GDM1 (cell line): ENCODE measurements around the gene BCLAF3.

Source experiments
- DNase-seq: peaks from one replicate; lab custom pipeline; 2025; lab: John Stamatoyannopoulos, UW

Gene BCLAF3

DNA sequence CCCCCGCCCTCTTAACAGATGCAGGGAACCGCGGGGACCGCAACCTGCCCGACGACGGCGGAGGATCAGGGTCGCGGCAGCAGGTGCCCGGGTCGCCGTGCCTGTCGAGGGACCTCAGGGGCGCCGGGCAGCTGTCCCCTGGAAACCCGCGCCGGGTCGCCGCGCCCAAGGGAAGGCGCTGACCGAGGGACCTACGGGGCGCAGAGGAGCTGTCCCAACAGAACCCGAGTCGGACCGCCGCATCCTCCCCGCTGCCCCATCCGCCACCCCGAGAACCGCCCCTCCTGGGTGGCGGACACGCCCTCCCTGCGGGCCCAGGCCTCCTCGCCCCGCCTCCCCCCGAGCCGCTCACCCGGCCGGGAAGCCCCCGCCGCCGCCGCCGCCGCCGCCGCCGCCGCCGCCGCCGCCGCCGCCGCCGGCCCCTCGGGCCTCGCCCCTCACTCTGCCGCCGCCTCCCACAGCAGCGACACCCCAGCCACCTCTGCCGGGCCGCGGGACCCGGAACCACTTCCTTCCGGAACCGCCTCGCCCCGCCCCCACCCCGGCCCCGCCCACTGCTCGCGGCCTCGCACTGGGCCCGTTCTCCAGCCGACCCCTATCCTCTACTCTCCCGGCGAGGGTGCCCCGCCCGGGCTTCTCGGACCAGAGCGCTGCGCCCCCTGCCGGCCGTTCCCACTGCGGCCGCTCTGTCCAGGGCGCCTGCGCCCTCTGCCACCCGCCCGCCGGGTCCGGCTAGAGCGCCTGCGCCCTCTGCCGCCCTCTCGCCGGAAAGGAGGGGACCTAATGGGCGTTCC lies at the start of gene BCLAF3:
TSS of gene BCLAF3 (minus strand) at position 506 of the 794 bp plus-strand sequence. CDS start 20,797 bp downstream, outside the sequence.
- peak; percentile 78 for DNase-seq

DNA sequence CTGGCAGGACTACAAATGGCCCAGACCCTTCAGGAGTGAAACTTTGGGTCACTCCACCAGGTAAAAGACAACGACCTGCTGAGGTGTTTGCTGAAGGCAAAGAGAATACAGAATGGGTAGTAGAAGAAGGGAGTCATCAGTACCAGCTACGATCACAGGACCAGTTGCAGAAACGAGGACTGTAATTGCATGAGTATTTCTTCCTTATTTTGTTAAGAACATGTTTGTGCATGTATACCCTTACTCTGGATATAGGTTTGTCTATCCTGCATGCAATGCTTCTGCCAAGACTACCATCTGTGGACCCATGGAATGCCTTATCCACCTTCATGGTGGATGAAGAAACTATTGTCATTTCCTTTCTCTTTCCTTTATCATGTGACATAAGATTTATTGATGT lies 48.1 kb upstream of the BCLAF3 start:
- no peak for DNase-seq

DNA sequence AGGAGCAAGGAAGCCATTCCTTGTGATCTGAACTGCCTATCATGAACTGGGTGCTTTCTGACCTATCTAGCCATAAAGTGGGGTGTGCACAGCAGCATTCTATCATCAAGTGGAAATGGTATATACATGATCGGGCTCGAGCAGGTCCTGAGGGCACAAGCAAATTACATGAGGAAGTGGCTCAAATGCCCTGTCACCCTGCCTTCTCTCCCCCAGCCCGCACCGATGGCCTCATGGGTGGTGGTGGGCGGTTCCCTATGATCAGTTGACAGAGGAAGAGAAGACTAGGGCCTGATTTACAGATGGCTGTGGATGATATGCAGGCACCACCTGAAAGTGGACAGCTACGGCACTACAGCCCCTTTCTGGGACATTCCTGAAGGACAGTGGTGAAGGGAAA lies 46.3 kb upstream of the BCLAF3 start:
- no peak for DNase-seq

DNA sequence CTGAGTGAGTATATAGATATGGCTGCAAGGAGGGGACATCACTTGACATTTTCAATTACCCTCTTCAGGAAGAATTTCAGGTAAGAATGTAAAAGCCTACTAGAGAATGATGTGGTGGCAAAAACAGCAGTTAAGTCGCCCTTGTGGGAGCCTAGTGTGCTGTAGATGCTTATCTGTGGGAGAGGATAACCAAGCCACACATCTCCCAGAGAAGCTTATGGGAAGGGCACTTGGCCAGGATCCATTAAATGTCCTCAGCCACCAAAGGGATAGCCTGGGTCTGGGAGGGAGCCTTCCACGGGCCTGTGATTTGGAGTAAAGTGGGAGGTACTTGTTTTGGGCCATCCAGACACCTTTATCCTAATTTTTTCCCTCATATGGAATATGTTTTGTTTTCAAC lies 41.3 kb upstream of the BCLAF3 start:
- DNase-seq = no peak

DNA sequence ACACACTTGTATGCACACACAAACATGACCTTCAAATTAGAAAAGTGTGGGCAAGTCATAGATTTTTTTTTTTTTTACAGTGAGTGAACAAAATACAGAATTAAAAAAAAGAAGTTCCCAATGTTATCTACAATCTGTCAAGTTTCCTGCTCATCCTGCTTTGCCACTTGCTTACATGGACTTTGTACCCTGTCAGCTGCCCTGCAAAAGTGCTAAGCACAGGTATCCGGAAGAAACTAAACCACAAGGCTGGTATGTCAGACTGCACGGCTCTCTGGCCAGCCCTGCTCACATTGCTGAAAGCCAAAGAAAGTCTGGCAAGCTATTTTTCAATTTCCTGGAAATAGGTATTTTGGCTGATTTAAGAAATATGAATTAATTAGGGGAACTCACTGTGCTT lies 38.9 kb upstream of the BCLAF3 start:
- DNase-seq = peak; percentile 36

DNA sequence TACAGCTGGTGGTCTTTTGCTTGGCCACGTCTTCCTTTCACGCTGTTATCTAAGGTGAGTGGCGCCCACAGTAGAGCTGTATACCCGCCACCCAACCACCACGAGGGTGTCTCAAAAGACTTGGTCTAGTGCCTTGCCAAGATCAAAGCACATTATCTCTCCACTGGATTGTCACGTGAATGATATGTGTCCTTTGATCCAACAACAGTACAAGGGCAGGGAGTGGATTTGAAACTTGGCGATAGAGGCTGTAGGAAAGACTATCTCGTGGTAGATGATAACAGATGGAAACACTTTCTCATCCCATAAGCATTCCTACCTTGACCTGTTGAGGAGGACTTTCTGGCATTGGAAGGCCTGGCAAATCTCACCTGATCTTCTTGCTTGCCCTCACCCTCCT lies 37.7 kb upstream of the BCLAF3 start:
- DNase-seq = no peak

DNA sequence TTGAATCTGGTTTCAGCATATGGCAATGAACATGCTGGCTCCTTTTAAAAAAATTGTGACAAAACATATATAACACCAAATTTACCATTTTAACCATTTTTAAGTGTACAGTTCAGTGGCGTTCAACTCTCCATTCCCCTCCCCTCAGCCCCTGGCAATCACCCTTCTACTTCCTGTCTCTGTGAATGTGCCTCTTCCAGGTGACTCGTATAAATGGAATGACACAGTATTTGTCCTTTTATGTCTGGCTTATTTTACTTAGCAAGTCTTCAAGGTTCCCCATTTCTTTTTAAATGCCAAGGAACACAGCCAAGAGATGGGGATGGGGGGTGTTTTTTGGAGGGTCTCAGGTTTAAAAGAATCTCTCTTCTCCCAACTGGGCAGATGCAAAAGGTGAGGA lies 35.4 kb upstream of the BCLAF3 start:
- DNase-seq = no peak

DNA sequence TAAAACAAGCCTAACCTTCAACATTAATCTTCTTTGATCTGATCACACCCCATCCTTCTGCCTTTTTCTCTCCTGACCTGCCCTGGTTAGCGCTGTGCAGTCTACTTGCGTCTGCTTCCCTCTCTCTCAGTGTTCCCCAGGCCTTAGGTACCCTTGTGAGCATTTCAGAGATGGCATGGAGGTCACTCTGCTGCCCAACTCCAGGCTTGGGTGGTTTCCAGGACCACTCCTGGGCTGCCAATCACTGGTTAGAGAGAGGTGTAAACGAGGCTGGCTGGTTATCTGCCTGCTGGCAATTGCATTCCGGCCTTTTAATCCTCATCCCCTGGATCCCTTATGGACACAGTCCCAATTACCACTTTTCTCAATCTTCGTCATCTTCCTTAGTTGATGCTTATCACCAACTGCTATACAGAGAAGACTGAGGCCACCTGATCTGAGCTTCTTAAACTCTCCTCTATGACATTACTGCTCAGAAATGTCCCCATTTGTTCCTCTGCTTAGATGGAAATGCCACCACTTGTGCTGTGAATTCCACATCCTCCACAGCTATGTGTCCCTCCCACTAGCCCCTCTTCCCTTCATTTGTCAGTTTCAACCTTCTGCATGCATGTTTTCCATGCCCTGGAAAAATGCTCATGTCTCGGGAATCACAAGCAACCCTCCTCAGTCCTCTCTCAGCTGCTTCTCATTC lies 29.0 kb upstream of the BCLAF3 start:
- no peak for DNase-seq

DNA sequence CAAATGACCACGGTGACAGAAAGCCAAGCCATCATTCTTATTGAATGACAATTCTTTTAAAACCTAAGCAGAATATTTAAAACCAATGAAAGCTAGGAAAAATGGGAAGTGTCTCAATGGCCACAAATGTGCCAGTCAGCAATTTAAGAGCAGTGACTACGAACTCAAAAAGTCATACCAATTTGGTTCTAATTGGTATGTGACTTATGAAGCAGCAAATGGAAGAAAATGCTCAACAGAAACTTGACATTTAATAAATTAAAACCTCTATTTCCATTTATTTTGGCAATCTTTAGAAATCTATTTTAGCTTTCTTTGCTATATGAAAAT lies 25.7 kb upstream of the BCLAF3 start:
- no peak for DNase-seq

DNA sequence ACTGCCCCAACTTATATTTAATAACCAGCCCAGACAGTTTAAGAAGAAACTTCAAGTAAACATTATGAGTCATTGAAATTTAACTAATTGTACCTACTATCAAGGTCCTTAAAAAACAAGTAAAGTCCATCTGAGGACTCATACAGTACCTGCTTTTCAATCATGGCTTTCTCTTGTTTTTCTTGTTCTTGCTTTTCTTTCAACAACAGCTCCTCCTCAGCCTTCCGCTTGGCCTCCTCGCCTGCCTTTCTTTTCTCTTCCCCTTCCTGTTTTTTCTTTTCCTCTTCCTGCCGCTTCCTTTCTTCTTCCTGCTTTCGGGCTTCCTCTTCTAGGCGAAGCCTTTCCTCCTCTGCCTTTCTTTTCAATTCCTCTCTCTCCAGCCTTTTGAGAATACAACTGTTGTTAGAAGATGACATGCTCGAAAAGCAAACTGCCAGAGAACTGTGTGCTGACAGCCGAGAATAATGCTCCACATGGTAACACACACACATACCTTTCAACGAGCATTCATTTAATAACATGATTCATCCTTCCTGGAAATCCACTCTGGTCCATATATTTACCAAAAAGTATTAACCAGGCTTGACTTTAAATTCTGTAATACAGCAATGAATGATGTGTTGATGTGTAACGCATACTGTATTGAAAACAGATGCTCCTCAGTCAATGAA lies 25.2 kb upstream of the BCLAF3 start:
- DNase-seq = no peak

DNA sequence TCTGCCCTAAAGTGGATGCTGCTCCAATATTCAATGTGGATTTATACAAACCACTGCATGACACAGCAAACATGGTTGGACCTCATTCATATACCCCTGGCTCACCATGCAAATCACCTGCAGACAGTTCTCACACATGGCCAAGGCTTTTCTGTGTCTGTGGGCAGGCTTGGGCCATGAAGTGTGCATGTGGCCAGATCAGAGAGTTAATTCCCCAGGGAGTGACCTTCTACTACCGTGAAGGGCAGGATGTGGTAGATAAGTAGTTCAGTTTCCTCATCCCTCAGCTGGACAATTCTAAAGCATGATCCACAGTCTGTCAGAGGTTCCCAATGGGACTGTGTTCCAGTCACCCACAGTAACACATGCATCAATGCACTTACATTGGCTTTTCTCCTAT lies 24.6 kb upstream of the BCLAF3 start:
- DNase-seq = no peak

DNA sequence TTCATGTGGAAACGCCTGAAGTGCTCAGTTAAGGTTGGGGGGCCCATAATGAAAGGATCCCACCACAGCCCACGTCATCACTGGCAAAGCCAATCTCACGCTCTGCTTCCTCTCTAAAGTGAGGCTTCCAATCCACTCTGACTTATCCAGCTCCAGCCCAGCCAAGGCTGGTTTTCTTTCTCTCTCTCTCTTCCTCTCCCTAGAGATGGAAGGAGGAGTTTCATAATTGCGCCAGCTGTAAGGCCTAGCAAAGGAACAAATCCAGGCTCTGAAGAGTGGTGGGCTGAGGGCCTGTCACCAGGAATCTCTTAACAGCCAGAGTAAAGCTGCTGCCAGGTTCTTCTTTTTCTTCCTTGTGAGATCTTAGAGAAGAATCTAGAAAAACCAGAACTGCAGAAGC lies 20.7 kb upstream of the BCLAF3 start:
- no peak for DNase-seq

DNA sequence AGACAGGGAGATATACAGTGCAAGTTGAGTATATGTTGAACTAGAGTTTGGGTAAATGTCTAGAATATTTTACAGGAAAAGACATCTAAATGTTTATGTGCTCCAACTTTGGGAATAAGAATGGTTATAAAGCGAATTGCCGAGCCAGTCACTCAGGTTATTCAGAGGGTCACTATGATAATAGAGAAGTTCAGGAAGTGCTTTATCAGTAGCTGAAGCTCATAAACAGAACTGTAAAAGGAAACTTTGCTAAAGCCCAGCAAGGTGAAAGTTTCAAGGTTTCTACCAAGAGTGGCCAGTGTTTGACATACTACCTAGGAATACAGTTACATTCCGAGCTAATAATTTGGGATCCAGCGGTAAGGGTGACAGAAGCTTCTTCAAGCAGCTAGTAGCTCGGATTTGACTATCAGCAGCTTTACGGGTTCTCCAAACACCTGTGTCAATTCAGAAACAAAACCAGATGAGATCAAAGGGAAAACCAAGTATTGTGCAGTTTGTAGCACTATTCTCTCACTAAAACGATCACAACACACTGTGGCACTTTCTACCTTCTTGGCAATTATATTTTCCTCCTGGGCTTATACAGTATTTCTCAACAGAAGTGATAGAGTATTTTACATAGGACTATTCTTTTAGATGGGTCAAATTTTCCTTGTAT lies 17.2 kb upstream of the BCLAF3 start:
- no peak for DNase-seq

DNA sequence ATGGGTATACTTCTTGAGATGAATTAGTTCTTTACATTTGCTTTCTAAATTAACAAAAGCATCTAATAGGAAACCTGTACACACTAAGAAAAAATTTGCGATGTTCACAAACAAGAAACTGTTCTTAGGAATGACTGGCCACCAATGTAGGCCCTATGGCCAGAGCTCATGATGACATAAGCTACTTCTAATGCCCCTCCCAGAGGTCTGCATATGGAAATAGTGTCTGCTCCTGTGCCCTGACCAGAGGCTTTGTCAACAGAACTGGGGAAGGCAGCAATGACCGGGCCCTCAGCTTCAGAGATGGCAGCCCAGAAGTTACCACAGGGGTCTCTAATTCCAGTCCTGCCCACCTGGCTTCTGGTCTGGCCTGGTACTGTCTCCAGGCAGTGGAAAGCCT lies 15.0 kb upstream of the BCLAF3 start:
- DNase-seq = no peak

DNA sequence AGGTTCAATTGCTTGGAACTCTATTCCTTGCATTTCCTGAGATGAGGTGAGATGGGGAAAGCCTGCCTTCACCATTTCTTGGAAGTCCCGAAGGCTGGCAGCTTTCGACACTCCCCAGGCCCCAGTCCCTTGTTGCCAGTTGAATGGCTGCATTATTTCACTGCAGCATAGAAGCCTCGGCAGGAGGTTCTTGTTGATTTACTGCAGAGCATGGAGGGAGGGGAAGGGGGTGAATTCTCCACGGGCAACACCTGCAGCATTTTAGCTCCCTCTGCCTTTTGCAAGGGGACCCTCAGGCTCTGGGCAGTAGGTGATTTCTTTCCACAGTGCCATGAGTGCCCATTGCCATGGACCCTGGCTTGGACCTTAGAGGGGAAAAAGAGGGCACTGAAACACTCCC lies 10.7 kb upstream of the BCLAF3 start:
- no peak for DNase-seq

DNA sequence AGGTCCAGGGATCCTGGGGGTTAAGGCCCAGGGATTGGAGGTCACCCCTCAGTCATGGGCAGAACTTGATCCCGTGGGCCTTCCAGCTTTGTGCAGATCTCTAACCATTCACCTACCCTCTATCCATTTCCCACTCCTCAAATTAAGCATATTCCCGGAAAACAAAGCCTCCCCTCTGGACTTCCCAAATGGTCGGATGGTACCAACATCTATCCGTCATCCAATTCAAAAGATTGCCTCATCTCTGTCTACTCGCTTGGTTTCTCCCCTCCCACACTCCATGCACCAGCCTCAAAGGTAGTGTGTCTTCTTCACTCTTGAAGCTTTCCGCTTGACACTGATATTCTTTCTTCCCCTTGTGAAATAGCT lies 473 bp upstream of the BCLAF3 start:
- DNase-seq = no peak

DNA sequence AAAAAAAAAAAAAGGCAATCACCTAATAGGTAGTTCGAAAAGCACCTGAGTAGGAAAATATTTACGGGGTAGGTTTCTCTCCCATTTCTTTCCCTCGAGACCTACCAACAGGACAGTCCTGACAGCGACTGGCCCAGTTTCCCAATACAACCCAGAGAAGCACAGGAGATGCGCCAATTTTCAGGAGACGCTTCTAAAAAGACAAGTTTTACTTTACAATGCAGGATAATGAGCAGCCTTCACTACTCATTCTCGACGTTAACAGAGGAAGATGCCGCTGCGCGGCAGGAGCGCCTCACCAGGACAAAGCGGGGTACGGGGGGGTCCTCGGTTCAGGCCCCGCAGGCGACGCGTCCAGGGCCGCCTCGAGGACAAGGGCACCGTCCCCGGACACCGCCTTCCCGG lies 708 bp downstream of the BCLAF3 start:
- no peak for DNase-seq

DNA sequence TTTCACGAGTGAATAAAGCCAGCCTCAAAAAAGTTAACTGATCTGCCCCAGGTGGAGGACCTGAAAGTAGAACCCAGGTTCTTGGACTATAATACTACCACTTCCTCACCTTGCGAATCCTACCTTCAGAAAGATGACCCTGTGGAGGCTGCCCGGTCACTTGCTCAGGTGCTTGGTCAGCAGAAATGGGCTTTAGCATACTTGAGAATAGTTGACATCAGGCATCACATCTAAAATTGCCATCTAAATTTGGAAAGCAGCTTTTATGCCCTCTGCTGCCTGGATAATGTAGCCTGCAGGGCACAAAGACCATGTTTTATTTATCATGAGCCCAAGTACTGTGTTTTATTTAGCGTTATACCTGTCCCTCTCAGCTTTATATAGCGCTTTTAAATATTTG lies 3.0 kb downstream of the BCLAF3 start:
- DNase-seq = no peak

DNA sequence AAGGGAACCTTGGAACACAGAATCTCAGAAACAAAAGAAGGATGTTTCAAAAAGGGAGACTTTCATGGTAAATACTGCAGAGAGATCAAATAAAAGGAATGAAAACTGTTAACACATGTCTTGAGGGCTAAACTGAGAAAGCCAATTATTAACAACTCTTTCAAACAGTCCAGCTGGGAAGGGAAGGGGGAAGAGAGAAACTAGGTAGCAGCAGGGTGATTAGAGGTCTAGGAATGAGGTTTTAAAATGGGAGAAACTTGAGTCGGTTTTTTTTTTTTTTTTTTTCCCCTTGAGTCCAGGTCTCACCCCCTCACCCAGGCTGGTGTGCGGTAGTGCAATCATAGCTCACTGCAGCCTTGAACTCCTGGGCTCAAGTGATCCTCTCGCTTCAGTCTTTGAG lies 4.3 kb downstream of the BCLAF3 start:
- no peak for DNase-seq

DNA sequence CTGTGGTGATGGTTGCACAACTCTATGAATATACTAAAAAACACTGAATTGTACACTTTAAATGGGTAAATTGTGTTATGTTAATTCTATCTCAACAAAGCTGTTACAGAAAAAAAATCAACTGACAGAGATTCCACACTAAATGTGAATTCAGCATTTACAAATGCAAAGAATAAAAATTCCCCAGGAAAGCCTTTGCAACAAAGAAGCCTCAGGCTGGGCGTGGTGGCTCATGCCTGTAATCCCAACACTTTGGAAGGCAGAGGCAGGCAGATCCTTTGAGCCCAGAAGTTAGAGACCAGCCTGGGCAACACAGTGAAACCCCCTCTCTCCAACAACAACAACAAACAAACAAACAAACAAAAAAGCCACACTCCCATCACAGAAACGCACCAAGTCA lies 8.9 kb downstream of the BCLAF3 start:
- no peak for DNase-seq

DNA sequence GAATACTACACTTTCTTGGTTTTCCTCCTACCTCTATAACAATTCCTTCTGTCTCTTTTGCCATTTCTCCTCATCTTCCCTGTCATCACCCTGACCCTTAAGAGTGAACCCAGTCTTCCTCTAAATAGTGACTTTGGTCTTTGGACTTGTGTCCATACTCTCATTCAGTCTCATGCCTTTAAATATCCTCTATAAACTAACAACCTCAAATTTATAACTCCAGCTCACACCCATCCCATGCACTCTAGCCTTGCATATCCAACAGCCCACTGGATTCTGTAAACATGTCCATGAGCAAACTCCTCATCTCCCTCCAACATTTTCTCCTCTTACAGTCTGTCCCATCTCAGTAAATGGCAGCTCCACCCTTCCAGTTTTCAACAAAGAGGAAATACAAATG lies 15.0 kb downstream of the BCLAF3 start:
- no peak for DNase-seq

DNA sequence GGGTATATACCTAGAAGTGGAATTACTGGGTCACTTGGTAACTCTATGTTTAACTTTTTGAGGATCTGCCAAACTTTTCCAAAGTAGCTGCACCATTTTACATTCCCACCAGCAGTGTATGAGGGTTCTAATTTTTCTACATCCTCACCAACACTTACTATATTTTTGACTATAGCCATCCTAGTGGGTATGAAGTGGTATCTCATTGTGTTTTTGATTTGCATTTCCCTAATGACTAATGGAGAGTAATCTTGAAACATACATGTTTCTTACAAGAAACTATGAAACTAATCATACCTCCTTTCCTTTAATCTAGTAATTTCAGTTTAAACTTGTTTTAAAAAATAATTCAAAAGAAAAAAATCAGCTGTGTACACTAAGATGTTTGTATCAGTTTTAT lies 17.9 kb downstream of the BCLAF3 start:
- DNase-seq = no peak

DNA sequence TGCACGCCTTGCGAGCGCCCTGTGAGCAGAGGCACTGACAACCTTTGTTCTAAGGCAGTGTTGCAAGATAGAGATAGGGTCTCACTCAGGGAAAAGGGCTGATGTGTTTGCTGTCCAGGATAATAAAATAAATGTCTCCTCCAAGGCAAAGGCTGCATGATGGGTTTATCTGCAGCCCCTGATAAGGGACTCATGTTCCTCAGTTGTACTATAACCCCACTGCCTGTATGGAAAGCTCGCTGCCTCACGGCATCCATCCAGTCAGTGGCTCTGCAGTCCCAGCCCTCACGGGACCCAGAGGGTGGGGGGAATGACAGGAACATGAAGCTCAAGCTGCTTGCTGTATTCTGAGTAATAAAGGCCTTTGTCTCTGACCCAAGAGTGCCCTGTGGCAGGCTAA lies 22.6 kb downstream of the BCLAF3 start:
- DNase-seq = no peak
